DMS53 (cell line): ENCODE data around the gene FAM53B.

Experiments used
- DNase-seq: peaks from one replicate; lab custom pipeline; 2025; lab: John Stamatoyannopoulos, UW

The FAM53B gene

DNA sequence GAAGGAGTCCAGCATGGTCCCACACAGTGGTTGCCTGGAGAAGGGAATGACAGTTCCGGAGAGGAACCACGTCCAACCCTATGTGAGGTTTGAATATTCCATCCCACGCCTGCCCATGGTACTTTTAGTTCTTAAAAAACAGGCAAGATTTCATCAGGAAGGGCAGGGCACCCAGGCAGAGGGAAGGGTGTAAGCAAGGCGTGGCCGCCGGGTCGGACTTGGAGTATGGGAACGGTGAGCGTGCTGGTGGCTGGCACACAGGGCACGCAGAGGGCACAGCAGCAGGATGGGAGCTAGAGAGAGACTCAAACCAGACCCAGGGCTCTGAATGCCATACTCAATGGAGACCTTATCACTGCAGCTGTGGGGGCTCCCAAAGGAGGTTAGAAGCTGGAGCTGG, 34.3 kb downstream of the FAM53B start:
- DNase-seq: no peak

DNA sequence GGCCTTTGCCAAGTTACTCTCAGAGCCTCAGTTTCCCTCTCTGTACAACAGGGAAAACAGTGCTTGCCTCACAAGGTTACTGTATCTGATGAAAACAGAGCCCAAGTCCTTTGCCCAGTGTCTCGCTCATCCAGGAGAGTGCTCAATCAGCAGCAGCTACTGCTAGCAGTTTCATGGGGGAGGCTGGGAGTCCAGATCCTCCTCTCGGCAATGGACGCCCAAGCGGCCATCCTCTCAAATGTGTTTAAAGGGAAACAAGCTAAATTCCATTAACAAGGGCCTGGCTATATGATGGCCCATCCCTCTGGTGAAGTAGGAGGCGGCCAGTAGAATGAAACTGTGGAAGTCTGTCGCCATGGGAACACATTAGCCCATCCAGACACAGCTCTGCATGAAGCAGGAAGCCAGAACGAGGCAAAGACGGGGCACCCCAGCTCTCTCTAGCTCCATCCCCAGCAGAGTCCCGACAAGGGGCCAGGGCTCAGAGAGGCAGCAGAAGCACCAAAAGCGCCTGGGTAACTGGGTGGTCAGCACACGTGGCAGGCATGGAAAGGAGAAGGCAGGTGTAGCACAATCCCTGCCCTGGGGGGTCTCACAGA, 35.2 kb downstream of the FAM53B start:
- no peak for DNase-seq

DNA sequence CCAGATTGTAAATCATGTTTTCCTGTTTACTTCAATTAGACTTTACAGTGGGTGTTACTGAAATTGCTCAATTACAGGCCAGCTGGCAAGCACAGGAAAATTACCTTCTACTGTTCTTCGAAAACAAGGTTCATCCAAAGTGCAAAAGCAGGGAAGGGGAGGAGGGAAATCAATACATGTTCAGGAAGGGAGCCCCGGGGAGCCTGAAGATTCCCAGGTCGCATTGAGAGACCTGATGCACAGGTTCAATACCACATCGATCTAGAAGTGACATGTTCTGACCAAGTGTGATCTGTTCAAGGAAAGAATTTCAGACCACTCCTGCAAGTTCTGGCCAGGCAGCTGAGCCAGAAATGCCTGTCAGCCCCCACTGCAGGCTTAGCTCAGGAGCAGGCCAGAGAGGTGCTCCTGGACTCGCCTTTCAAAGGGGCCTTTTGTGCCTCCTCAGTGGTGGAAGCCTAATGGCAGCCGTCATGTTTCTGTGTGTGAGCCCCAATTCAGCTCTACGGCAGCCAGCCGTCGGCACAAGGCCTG, 35.9 kb downstream of the FAM53B start:
- DNase-seq: no peak

DNA sequence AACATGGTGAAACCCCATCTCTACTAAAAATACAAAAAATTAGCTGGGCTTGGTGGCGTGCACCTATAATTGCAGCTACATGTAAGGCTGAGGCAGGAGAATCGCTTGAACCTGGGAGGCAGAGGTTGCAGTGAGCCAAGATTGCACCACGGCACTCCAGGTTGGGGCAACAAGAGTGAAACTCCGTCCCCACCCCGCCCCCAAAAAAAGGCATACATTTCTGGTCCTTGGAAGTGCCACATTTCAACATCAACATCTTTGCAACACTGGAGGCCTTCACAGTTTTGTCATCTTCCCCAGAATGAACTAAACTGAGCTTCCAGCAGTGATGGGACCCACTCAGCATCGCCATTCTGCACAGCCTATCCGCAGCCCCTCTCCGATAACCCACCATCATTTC, 36.6 kb downstream of the FAM53B start:
- no peak for DNase-seq

DNA sequence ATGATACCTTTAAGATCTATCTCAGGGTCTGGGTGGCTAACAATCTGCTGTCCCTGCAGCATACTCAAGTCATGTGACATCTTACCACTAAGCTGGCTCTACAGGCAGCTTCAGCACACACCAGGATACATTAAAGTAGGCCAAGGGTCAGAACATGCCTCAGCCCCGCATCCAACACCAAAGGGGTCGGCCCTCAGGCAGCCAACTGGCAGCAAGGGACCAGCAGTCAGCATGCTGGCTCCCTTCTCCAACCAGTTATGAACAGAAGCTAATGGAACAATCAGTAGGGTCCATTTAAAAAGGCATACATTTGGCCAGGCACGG, 37.1 kb downstream of the FAM53B start:
- no peak for DNase-seq

DNA sequence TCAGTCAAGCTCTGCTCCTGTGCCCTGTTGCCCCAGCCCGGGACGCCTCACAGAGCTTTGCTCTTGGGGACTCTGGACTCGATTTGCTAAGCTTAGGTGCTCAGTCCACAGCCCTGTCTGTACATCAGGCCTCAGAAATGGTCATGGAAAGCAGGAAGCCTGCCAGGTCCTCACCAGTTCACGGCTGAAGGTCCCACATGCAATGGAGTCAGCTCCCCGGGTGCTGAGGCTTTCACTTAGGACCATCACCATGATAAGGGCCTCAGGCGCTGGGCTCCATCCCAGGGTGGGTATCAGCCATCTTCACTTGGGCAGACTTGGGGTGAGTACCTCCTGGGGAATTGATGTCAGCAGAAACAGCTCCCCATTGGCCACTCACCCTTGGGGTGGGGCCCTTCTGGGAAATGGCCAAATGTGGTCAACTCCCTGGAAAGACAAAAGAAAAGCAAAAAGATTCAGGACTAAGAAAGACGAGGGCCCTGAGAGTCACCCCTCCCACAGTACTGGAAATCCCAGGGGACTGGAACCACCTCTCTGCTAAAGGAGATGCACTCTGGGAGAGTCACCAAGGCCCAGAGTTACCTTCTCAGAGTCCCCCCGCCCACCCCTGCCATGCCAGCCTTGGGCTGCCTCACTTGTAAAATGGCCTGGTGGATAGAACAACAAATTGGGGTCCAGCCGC, 37.6 kb downstream of the FAM53B start:
- no peak for DNase-seq

DNA sequence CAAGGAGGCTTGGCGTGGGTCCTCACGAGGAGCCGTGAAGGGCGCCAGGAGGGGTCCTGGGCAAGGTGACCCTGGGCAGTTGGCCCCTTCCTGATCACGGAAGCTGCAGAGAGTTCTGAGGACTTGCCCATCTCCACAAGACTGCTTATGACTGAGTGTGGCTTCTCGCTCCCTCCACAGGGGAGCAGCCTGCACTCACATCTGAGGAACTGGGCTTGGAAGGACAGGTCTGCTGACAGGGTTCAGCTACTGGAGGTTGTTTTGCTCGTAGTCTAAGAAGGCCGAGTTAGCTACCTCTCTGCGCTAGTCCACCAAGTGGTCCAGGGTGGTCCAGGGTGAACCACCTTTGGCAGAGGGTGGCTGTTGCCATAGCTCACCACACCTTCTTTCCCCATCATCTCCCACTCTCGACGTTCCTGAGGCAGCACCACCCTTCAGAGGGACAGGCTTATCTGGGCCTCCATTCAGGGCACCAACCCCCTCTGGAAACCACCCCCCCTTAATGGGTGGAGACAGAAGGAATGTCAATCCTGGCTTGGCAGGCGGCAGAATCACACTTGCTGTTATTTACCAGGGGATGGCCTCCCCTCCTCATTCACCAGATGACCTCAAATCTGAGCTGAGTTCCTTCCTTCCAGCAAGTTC, 38.2 kb downstream of the FAM53B start:
- peak; percentile 22 for DNase-seq

DNA sequence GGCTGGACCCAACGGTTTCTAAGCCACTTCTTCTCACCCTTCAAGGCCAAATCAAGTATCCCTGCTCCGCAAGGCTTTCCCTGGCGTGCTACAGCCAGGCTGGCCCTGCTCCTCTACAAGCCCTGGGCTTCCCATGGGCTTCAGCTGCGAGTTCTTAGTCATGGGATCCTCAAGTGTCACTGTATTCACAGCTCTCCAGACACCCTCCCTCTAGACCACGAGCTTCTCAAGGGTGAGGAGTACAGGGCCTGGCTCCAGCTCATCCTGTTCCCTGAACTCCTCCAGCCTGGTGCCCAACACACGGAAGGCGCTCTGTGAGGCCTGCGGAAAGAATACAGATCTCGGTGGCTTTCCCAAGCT, 38.8 kb downstream of the FAM53B start:
- DNase-seq: peak; percentile 63

DNA sequence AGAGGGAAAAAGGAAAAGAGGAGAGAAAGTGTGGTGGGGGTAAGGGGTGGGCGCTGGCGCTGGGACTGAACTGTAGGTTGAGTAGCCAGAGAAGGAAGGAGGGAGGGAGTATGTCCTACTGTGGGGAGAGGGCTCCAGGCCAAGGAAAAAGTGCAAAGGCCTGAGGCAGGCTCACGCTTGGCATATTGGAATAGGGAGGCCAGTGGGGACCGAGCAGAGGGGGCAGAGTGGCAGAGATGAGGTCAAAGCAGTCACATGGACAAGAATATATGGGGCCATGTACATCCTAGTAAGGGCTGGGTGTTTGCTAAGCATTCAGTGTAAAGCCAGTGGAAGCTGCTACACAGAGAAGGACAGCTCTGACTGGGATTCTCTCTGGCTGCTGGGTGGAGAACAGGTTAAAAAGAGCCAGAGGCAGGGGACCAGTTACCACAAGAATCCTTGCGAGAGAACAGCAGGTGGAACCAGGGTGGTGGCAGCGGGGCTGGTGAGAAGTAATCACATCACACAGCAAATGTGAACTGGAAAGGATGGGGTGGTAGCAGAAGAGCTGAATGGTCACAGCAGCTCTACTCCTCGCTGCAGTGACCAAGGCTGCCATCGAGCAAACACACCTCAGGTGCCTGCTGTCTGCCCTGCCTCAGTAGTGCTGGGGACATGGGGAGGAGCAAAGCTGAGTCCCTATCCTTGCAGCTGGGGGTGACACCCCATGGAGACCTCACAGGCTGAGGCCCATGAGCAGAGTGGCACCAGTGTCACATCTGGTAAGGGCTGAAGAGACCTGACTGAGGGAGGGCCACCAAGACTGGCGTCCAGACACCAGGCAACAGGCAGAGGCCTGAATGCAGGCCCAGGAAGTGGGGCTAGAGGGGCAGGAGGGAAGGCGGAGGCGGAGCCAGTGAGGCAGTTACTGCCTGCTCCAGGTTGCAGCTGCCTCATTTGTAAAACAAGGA, 39.5 kb downstream of the FAM53B start:
- DNase-seq: peak; percentile 61

DNA sequence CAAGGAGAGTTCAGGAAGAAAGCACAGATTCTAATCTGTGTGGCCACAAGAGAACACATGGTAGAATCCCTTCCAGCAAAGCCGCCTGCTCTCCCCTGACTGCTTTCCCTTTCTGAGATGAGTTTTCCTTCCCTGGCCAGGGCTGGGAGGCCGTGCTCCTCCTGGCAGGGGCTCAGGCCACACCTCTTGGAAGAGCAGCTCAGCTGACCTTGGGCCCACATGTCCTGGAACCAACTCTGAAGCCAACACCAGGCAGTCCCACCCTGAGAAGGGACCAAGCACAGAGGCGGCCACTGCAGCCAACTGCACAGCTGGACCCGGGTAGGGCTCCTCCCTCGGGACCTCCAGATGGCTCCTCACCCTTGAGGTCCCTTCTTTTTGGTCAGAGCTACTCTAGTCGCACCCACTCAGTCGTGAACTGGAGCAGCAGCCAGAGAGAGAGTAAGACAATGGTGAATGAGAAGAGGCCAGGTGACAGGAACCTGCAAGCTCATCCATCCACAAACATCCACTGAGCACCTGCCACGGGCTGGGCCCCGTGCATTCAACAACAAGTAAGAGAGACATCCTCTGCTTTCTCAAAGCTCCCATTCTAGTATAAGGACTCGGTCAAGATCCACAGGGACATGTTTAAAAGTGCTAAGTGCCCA, 40.3 kb downstream of the FAM53B start:
- DNase-seq: peak; percentile 91

DNA sequence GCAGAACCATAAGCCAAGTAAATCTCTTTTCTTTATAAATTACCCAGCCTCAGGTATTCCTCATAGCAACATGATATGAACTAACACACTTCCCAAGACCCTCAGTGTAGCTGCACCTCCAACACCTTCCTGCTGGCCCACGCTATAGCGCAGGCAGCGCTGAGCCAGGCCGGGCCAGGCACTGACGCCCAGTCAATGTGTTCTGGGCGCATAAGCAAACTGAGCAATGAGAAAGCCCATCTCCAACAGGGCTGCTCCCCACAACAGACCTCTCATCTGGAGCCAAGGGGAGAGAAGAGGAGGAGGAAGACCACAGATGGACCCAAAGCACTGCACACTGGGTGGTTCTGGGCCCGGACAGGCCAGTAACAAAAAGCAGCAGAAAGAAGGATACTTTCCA, 40.8 kb downstream of the FAM53B start:
- no peak for DNase-seq

DNA sequence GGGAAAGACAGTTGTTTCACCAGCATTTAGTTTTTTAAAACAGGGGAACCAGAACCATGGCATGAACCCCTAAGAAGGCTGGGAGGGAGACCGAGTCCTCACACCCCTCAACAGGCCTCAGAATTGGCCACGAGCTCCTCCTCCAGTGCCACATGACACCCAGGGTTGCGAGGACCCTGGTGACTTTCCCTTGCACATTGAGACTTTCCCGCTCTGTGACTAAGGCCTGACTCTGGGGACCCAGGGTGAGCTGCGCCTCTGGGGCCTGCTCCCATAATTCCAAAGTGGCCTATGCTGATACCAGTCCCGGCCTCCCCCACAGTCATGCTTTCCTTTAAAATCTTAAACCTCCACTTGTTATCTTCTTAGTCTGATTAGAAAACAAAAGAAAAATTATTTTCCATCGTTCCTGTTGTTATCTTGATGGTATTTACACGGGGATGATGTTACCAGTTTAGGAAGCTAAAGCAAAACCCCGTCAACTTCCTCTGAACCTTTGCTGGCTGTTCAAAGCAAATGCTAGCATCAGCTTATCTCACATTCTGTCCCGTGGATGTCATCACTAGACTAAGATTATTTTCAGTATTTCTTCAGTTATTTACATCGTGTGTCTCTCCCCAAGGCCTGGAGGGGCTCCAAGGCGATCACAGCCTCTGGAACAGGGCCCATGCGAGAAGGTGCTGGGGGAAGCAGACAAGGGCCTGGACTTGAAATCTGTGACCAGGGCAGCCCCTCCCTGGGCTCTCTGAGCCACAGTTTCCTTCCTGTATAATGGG, 42.1 kb downstream of the FAM53B start:
- DNase-seq: no peak

DNA sequence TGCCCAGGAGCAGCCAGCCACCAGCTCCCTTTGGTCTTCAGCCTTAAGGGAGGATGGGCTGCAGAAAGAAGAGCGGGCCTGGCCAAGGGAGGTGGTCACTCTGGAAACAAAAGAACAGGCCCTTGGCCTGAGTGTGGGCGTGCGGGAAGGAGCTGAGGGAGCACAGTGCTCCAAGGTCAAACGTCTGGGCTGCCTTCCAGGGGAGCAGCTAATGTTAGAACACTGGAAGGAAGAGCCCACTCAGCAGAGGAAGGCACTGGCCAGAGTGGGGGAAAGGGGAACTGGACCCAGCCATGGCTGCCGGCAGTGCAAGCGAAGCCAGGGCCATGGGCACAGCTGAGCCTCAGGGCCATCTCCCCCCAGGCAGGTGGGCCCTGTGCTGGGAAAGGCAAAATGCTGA, 42.7 kb downstream of the FAM53B start:
- DNase-seq: no peak

DNA sequence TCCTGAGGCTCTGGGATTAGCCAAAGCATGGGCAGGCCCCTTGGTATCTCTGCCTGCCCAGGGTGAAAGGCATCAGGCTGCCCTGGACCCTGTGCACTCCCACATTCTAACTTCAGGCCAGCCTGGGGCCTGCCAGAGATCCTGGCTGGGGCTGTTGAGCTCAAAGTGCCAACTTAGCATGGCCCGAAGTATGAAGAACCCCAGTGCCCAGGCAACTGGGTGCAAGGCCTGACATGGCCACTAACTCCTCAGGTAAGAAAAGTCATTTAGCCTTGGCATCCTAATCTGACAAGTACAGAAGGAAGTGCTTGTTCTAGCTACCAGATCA, 43.2 kb downstream of the FAM53B start:
- no peak for DNase-seq

DNA sequence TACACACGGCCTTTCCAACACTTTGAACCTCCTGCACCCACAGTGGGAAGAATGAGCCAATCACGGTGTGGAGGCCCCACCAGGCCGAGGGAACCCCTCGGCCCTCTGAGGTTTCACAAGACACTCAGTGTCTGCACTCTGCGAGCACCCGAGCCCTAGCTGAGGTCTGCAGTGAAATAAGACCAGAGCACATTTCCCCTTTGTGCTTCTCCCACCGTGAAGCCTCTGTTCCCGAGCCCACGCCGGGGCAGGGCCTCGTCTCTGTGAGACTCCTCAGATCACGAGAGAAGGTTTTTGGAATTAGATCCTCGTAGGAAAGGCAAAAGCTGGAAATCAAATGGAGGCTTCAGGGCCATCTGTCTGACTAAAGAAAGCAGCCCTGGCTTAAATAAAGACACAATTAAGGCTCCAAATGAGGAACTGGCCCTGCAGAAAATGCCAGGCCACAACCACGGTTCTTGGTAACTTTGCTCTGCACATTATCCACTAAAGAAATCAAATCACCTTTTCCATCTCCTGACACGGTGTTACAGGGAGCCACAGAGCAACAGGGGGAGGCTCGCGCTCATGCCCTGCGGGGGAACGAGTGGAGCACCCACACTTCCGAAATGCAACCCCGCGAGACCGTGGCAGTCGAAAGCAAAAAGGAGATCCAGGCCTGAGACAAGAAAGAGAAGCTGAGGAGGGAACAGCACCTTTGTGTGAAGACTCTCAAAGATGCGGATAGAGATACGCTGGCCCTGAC, 43.7 kb downstream of the FAM53B start:
- DNase-seq: no peak

DNA sequence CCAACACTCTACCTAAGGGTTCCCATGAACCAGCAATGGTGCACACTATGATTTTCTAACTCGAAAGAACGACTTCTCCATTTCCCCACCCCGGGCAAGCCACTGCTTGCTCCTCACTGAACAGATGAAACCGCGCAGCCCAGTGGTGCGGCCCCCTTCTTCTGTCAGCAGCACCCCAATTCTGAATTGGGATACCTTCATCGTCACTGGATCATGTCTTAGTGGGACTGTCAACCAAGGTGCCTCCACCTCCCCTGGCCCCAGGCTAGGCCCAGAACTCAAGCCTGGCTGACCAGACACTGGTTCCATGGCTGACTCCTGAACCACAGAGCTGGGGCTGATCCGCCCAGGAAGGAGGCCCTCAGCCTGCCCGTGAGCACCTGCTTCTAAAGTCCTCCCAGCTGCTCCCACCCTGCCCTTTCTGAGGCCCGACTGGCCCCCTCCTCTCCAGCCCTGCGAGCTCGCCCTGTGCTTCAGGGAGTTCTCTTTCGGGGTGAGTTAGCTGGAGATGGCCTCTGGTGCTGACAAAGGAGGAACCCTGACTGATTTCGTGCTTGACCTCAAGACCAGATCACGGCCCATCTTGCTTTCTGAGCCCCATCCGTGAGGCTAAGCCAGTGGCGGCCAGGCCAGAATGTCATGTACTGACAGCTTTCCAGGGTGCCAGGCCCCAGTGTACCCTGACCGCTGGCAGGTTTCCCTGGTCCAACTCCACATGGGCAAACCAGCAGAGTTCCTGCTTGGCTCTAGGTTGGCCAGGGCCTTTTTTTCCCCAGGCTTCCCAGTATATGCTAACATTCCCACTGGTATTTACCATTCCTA, 44.5 kb downstream of the FAM53B start:
- DNase-seq: no peak

DNA sequence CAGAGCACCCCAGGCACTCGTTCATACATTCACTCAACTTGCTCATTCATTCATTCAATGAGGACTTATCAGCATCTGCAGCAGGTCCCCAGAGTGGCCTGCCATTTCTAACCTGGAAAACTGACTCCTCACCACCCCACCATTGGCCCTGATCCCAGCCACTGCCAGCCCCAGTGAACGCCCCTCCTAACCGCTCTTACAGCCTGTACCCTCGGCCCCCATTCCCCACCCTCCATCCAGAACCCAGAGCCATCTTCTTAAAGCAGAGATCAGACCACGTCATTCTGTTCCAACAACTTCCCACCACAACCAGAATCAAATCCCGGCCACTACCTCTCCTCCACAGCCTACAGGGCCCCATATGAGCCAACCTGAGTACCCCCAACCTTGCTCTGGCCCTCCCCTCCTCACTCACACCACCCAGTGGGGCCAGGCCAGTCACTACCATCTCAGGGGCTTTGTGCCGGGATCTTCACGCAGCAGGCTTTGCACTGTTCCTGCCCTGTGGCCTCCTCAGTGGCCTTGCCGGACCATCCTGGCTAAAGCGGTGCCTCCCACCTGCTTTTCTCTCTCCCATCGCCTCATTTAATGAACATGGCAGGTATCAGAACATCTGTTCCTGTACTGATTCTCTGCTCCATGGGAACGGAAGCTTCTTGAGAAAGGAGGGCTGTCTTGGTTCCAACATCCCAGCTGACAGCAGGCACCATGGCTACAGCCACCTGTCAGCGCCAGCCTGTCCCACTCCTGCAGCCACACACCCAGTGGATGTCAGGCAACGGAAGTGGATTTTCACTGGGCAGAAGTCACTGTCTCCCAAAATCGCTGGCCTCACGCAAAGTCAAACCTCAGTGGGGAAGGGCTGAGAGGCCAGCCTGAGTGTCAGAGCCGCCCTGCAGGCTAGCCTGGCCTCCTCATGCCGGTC, 45.4 kb downstream of the FAM53B start:
- no peak for DNase-seq

DNA sequence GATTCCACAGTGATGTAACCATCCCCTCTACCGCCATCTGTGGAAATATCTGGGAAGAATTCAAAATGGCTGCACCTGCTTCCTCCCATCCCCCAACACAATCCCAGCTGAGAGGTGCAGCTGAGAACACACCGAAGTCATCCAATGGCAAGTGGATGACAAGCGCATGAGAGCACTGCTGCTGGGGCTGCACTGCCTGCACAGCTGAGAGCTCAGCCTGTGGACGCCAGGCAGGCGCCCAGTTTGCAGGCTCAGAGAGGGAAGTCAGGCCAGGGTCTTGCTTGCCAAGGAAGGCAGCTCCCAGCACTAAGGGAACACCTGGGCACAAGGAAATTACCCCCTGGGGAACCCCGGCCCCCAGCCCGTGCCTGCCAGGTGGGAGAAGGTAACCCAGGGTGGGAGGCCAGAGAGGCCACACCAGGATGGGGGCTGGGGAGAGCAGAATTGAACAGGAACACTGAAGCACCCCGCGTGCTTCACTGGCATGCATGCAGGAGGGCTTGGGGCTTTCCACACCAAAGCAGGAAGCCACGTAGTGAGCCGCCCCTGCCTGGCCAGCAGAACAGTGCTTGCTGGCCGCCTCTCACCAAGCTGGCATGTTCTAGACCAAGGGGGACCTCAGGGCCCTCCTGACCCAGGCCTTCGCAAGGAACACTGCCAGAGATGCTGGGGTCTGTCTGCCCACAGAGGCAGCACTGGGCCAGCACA, 46.2 kb downstream of the FAM53B start:
- DNase-seq: peak; percentile 89
